OCI-LY7 (cell line): Measurements from ENCODE around the gene RABEP1. TPM values are rescaled to one million over a fixed set of nuclear protein-coding genes. Genes with fewer than 3 reads are reported as not detected.
"Not testable (repeated sequence)": the region's sequence is repeated elsewhere in the genome, so short reads cannot be mapped to it uniquely, and the experiment has no call there.

Experiments
- BruUV-seq: library from RNA; stranded (reverse); fragments of 400-500 nt; replicated peaks from 2 replicates; lab custom pipeline; 2021; lab: Mats Ljungman, UMichigan
- CTCF ChIA-PET: fragments of 300-600 bp; sonication (Branson Sonifier 250); formaldehyde crosslinking; loops from one replicate; lab custom pipeline; 2022; ENCODE audit warnings: antibody characterized with exemption; ENCODE audit not compliant: unreplicated experiment; lab: Charles Lee
- POLR2A ChIA-PET: fragments of 300-600 bp; sonication (Branson Sonifier 250); formaldehyde crosslinking; loops from one replicate; lab custom pipeline; 2022; ENCODE audit warnings: antibody characterized with exemption; lab: Charles Lee
- DNase-seq: peaks from one replicate; pipeline ENCODE4 v3.0.0-alpha.2; 2015; ENCODE audit warnings: low spot score
- H2AFZ ChIP-seq: fragments of 200-600 bp; sonication (generic), shearing (Covaris generic); 2 replicates; pipeline ENCODE4 v1.6.1; 2014; ENCODE audit warnings: mild to moderate bottlenecking, antibody characterized with exemption, low read length, moderate library complexity
- H3K27ac ChIP-seq: fragments of 200-600 bp; sonication (generic); 2 replicates; pipeline ENCODE4 v1.5.1; 2014; ENCODE audit warnings: mixed run types, low read depth, mild to moderate bottlenecking, moderate library complexity, low read length, inconsistent platforms; ENCODE audit not compliant: poor library complexity, severe bottlenecking
- H3K36me3 ChIP-seq: fragments of 200-600 bp; sonication (generic); 2 replicates; pipeline ENCODE4 v1.6.1; 2014; ENCODE audit warnings: mild to moderate bottlenecking, antibody characterized with exemption, low read length, moderate library complexity, mixed read lengths; ENCODE audit not compliant: insufficient read depth
- H3K4me1 ChIP-seq: fragments of 200-600 bp; sonication (generic); 2 replicates; pipeline ENCODE4 v1.5.1; 2014; ENCODE audit warnings: mild to moderate bottlenecking, low read length; ENCODE audit not compliant: insufficient read depth, poor library complexity, severe bottlenecking
- H3K4me2 ChIP-seq: fragments of 200-600 bp; sonication (generic); 2 replicates; pipeline ENCODE4 v1.6.1; 2014; ENCODE audit warnings: mild to moderate bottlenecking, low read length
- H3K4me3 ChIP-seq: fragments of 200-600 bp; sonication (generic); 2 replicates; pipeline ENCODE4 v1.5.1; 2014; ENCODE audit warnings: mild to moderate bottlenecking, low read depth, low read length; ENCODE audit not compliant: poor library complexity, severe bottlenecking
- H3K79me2 ChIP-seq: fragments of 200-600 bp; sonication (generic); 2 replicates; pipeline ENCODE4 v1.6.1; 2016; ENCODE audit warnings: low read depth, mild to moderate bottlenecking, low read length, moderate library complexity, mixed read lengths; ENCODE audit not compliant: insufficient read depth
- H3K9me2 ChIP-seq: fragments of 200-600 bp; sonication (generic); 2 replicates; pipeline ENCODE4 v1.6.1; 2016; ENCODE audit warnings: mild to moderate bottlenecking, low read length, mixed read lengths; ENCODE audit not compliant: insufficient read depth
- H3K9me3 ChIP-seq: fragments of 200-600 bp; sonication (generic); 2 replicates; pipeline ENCODE4 v1.6.1; 2014; ENCODE audit warnings: mild to moderate bottlenecking, mixed run types, low read length, mixed read lengths
- H4K20me1 ChIP-seq: fragments of 200-600 bp; sonication (generic); 2 replicates; pipeline ENCODE4 v1.6.1; 2014; ENCODE audit warnings: mild to moderate bottlenecking, antibody characterized with exemption, low read length, moderate library complexity, mixed read lengths; ENCODE audit not compliant: insufficient read depth
- CTCF ChIP-seq: fragments of 200-600 bp; sonication (generic); conservative IDR thresholded peaks from 2 replicates; pipeline ENCODE4 v1.5.1; 2014; ENCODE audit warnings: mild to moderate bottlenecking, antibody characterized with exemption, low read length, moderate library complexity, mixed read lengths
- EZH2phosphoT487 ChIP-seq: fragments of 200-600 bp; sonication (generic); IDR thresholded peaks from 2 replicates; pipeline ENCODE4 v1.6.1; 2018; ENCODE audit warnings: low read depth, borderline replicate concordance, mild to moderate bottlenecking, mixed run types, antibody characterized with exemption, low read length, moderate library complexity, mixed read lengths
- intact Hi-C: fragments of 100-400 bp; cut with micrococcal nuclease; formaldehyde crosslinking; loops from one replicate; pipeline ENCODE4 v1.10.0; 2022; ENCODE audit not compliant: unreplicated experiment
- total RNA-seq, 2 experiments: library from RNA; depleted of rRNA in 1 of 2; stranded (reverse); fragments of >200 nt in 1 of 2; shearing (Covaris generic) in 1 of 2; gene quantifications; 2 replicates each; pipeline ENCODE4 v1.2.3, GENCODE V29; 2014 to 2022

The RABEP1 gene
- total RNA-seq, 2 experiments from 2014 or later = 58.6 to 60.8 TPM

- H3K4me2 ChIP-seq = peak overlapping the region; percentile 44
- intact Hi-C loops = loop anchor here (1.0 kb wide), 2 partner anchors 40 to 126 kb away; partner anchors contain the start of gene ZNF232
- H3K9me2 ChIP-seq = no peaks in the 10 kb centered on the region
- TF ChIP-seq EZH2phosphoT487 (no peak), CTCF (peak; percentile 99)
- H3K36me3 ChIP-seq = no peaks in the 10 kb centered on the region
- H3K4me1 ChIP-seq = peaks cover 66% of the 10 kb centered on the region
- CTCF ChIA-PET = interaction anchor here (0.6 to 1.3 kb wide), 5 partner anchors 10 to 42 kb away, joined by 3 to 6 read pairs (median 4); no protein-coding TSS in a partner anchor
- POLR2A ChIA-PET = interaction anchor here (0.6 to 1.8 kb wide), 5 partner anchors 35 to 203 kb away, joined by 3 to 8 read pairs (median 5); no protein-coding TSS in a partner anchor
- H3K27ac ChIP-seq = peak overlapping the region; percentile 51
- no peaks in the 10 kb centered on the region for H3K79me2 ChIP-seq
- peak; percentile 96 for DNase-seq
- H3K4me3 ChIP-seq = no peak overlapping the region
- BruUV-seq = no TSS peak
- H2AFZ ChIP-seq = peak overlapping the region; percentile 35; the same call in 1 of the 2 replicates
- H4K20me1 ChIP-seq = no peaks in the 10 kb centered on the region
- no peaks in the 10 kb centered on the region for H3K9me3 ChIP-seq
Measured at GRCh38 chr17:5237541-5238016, 44.5 kb upstream of the RABEP1 start.

- Histone ChIP-seq H3K4me3 (no peak overlapping the region), H3K79me2 (no peaks in the 10 kb centered on the region), H3K4me1 (peaks cover 66% of the 10 kb centered on the region), H3K4me2 (peak overlapping the region; percentile 44), H2AFZ (peak overlapping the region; percentile 35; the same call in 1 of the 2 replicates), H3K9me3 (no peaks in the 10 kb centered on the region), H3K27ac (peak overlapping the region; percentile 32), H3K9me2 (no peaks in the 10 kb centered on the region), H4K20me1 (no peaks in the 10 kb centered on the region), H3K36me3 (no peaks in the 10 kb centered on the region)
- TF ChIP-seq CTCF = no peak
- no peak for TF ChIP-seq EZH2phosphoT487
- DNase-seq = peak; percentile 67
- ChIA-PET POLR2A (interaction anchor here (1.8 kb wide), 1 partner anchor 40 kb away, joined by 5 read pairs; no protein-coding TSS in a partner anchor), CTCF (interaction anchor here (0.9 to 1.3 kb wide), 4 partner anchors 11 to 43 kb away, joined by 3 to 6 read pairs (median 5); no protein-coding TSS in a partner anchor)
- no TSS peak for BruUV-seq
- intact Hi-C loops = no loop called here
Measured at GRCh38 chr17:5238333-5238732, 43.8 kb upstream of the RABEP1 start.

- H3K79me2 ChIP-seq, H3K9me3 ChIP-seq, H4K20me1 ChIP-seq, DNase-seq, H3K4me2 ChIP-seq, intact Hi-C loops, H3K36me3 ChIP-seq, H3K9me2 ChIP-seq, BruUV-seq, H3K4me3 ChIP-seq, H2AFZ ChIP-seq, H3K27ac ChIP-seq: not testable (repeated sequence)
- ChIA-PET CTCF (interaction anchor here (0.5 kb wide), 1 partner anchor 35 kb away, joined by 3 read pairs; no protein-coding TSS in a partner anchor), POLR2A (interaction anchor here (0.6 to 0.7 kb wide), 2 partner anchors 31 to 47 kb away, joined by 3 read pairs; no protein-coding TSS in a partner anchor)
- H3K4me1 ChIP-seq = peaks cover 53% of the 10 kb centered on the region
Measured at GRCh38 chr17:5239769-5240168, 42.3 kb upstream of the RABEP1 start.
